ENCODE data around the gene LGMN.

LGMN gene

DNA sequence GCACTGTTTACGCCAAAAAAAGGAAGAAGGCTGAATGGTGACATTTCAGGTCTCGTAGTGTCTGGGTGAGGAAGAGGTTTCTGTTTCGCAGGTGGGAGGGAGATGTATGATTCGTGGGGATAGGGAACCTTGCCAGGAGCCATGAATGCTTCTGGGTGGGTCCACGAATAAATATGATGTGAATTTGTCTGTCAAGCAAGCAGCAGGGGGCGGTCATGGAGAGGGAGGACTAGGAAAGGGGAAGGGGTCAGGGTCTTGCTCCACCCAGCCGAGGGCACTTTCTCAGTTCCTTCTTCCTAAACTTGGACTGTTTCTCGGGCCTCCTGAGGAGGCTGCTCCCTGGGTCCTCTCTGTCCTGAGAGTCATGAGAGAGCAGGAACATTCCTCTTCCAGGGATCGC lies 72.5 kb downstream of the LGMN start:
- DNase-seq (ENCODE audit: low spot score) = no peak

GRCh38 chr14:92675421-92675820 lies 73.0 kb downstream of the LGMN start:
- DNase-seq (ENCODE audit: low spot score) = no peak

DNA sequence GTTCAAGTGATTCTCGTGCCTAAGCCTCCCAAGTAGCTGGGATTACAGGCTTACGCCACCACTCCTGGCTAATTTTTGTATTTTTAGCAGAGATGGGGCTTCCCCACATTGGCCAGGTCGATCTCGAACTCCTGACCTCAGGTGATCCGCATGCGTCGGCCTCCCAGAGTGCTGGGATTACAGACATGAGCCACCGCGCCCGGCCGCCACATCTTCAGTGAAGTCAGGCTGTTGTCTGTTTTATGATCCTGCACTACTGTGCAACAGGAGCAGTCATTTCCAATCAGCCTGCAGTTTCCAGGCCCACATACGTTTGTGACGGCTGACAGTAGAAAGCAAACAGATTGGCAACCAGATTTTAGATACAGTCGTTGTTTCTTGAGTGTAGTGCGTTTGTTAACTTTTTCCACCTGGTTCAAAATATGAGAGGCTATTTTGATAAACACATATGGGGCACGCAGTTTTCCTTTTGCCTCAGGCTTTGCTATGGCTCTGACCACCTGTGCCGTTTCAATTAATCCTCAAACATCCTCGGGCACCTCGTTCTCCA lies 74.8 kb downstream of the LGMN start:
- DNase-seq (ENCODE audit: low spot score) = no peak

- DNase-seq (ENCODE audit: low spot score) = no peak
Observed at GRCh38 chr14:92670643-92671366, 77.6 kb downstream of the LGMN start.

DNA sequence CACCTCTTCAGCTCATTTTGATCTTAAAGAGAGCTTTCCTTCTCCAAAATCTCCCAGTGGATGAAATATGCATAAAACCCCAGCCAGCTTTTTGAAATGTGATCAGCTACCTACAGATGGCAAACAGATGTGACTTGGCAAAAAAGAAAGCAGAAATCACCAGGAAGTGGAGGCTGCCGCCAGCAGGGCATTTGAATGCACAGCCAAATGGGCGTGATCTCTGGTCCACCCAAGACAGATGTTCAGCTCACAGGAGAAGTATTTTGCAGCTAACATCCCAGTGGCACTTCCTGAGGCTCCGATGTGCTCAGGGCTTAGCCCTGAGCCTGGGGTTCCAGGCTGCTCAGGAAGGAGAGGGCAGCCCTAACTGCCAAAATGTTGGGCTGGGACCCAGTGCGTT lies 78.3 kb downstream of the LGMN start:
- peak; percentile 67 for DNase-seq (ENCODE audit: low spot score)

- no peak for DNase-seq (ENCODE audit: low spot score)
Observed at GRCh38 chr14:92668276-92668973, 80.0 kb downstream of the LGMN start.

- DNase-seq (ENCODE audit: low spot score) = no peak
Observed at GRCh38 chr14:92666251-92666650, 82.2 kb downstream of the LGMN start.

- DNase-seq (ENCODE audit: low spot score) = no peak
Observed at GRCh38 chr14:92665661-92666110, 82.7 kb downstream of the LGMN start.

DNA sequence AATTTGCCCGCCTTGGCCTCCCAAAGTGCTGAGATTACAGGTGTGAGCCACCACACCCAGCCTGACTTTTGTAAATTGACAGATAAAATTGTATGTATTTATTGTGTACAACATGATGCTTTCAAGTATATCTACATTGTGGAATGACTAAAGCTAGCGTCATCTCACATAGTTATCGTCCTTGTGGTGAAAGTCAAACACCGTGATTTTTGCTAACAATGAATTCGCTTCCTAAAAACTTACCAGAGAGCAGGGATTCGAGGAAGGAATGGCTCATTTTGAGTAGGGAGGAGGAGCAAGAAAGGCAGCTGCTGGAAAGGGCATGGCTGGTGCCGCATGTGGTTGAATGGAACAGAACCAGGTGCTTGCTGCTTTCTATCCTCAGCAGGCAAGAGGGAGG lies 85.4 kb downstream of the LGMN start:
- DNase-seq (ENCODE audit: low spot score) = no peak

DNA sequence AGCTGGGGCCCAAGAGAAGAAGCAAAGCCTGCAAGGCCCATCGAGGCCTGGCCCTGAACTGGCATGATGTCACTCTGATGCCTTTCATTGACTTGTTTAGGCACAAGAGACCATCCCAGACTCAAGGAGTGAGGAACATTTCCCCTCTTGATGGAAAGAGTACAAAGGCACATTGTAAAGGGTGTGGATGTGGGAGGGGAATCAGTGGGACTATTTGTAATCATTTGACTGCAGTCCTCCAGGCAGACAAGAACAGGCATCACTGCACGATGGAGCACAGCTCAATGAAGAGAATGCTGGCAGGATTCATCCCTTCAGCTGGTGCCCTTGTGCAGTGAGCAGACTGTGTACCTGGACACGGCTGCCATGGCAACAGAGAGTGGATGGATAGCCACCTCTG lies 87.9 kb downstream of the LGMN start:
- no peak for DNase-seq (ENCODE audit: low spot score)

- DNase-seq (ENCODE audit: low spot score) = no peak
Observed at GRCh38 chr14:92659765-92660561, 88.5 kb downstream of the LGMN start.

DNA sequence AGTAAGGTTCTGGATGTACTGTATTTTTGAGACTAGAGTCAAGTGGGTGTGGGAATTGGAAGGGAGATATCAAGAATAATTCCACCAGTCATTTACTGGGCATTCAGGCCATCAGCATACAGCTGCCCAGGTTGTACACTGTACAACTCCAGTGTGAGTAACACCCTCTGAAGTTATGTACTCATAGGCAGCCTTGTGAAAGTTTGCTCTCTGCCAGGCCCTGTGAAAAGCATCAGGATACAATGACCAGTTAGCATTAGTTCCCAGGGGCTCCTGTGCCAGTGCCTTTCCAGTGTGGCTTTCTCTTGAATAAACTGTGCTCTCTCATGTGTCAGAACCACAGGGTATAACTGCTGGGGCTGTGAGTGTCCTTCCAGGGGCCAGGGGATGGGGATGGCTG lies 89.7 kb downstream of the LGMN start:
- no peak for DNase-seq (ENCODE audit: low spot score)

- no peak for DNase-seq (ENCODE audit: low spot score)
Observed at GRCh38 chr14:92658160-92658559, 90.3 kb downstream of the LGMN start.

DNA sequence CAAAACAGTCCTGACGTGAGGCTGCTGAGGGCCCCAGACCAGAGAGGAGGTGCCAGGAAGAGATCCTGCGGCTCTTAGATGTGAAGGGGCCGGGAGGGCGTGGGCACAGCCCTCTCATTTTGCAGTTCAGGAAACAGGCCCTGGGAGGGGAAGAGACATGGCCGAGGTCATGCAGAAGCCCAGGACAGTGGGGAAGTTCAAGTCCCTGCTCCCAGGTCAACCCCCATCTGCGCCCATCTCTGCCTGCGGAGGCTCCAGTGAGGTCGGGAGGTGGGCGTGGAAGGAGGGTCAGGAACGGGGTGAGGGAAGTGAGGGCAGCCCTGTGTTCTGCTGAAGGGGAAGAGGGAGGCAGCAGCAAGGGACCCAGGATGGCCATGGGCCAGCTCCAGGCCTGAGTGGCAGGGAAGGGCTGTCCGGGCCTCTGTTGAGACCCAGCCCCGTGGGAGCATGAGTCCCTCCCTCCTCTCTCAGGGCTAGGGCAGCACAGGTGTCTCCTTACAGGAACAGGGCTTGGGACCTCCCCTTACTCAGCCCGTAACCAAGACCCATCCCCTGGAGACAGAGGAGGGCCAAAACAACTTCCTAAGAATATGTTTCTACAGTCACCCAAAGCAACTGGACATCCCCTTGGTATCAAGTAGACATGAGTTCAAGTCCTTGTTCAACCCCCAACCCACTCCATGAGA lies 90.8 kb downstream of the LGMN start:
- DNase-seq (ENCODE audit: low spot score) = no peak

- no peak for DNase-seq (ENCODE audit: low spot score)
Observed at GRCh38 chr14:92656306-92657081, 91.9 kb downstream of the LGMN start.

DNA sequence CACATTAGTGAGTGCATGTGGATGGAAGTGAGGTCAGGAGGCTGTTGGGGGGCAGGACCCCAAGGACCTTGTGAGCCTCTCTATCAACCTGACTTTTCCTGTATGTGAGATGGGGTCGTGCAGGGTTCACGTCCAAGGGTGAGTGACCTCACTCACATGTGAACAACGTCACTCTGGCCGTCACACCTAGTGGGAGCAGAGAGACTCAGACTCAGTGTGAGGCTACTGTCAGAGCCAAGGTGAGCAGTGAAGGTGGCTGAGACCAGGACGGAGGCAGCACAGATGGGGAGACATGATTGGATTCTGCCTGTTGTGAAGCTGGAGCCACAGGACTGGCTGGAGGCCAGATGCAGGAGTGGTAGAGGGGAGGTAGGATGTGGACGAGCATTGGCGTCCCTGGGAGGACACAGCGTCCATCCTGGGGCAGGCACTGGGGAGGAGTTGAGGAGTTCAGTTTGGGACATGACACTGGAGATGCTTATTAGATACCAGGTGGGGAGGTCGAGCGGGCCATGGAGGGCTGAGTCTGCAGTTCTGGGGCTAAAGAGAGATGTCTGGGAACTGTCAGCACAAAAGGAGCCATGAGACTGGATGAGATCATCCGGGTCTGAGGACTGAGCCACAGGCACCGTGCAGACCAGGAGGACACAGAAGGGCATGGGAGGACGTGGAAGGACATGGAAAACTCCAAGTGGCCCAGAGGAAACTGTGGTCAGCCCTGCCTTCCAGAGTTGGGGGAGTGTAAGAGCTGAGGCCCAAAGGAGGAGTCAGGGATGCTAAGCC lies 92.8 kb downstream of the LGMN start:
- no peak for DNase-seq (ENCODE audit: low spot score)

- no peak for DNase-seq (ENCODE audit: low spot score)
Observed at GRCh38 chr14:92654239-92654901, 94.1 kb downstream of the LGMN start.
